SKM-1 treated with dmso at 0.1 percent for 144 hours (cell line): ENCODE measurements around the gene KLHL8.

Source experiments
- DNase-seq: peaks from one replicate; lab custom pipeline; 2025; ENCODE audit not compliant: unreplicated experiment; lab: John Stamatoyannopoulos, UW

The KLHL8 gene

DNA sequence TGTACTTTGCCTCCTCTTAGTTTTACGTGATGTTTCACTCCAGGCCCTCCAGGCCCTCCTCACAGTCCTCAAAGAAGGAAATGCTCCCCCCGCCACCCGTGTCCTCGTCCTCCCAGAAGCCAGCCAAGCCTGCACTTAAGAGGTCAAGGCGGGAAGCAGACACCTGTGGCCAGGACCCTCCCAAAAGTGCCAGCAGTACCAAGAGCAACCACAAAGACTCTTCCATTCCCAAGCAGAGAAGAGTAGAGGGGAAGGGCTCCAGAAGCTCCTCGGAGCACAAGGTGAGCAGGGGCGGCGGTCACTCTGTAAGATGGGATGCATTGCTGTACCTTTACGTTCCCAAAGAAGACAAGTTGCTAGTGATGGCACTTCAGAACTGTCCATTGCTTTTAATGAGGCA, 94.4 kb downstream of the KLHL8 start:
- no peak for DNase-seq

DNA sequence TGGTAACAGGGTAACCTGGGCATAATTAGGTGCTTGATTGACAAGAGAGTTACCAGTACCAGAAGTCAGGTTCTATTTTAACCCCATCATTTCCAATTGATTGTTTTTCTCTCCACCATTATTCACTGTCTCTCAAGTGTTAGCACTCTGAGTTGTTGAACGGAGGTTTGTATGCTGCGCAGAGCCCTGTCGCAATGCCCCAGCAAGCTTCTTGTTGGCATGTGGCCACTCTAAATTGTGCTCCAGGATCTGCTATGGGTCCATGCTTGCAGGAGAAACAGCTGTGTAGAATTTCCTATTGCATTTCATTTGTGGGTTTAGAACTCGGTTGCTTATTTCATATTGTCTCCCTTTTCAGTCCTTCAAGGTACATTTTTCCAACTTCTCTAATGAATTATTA, 98.2 kb downstream of the KLHL8 start:
- no peak for DNase-seq

DNA sequence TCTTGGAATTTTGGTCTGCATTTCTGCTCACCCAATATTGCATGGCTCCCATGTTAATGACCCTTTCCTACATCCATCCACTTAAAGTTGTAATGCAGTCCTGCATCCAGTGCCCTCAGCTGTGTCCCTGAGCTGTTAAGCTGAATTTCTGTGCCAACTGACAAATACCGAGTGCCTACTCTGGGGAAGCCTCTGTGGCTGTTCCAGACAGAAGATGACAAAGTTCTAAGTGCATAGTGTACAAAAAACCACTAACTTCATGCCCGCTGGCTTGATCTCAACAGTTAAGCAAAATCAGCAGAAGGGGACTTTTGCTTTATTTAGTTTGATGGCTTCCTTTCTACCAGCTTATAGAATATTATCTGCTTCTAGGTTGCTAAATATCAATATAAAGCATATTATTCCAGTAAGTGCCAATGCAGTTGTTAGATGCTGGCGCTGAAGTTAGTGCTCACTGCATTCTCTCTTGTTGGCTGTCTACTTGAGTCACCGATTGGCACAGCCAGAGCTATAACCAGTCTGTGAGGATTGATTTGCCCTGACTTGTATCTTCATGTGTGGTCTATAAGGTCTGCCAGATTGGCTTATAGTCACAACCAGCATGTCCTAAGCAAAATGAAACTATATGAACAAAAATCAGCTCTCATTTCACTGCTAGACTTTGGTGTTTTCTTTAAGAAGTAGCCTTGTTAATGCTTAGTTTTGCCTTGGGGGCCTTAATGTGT, 98.9 kb downstream of the KLHL8 start:
- no peak for DNase-seq

DNA sequence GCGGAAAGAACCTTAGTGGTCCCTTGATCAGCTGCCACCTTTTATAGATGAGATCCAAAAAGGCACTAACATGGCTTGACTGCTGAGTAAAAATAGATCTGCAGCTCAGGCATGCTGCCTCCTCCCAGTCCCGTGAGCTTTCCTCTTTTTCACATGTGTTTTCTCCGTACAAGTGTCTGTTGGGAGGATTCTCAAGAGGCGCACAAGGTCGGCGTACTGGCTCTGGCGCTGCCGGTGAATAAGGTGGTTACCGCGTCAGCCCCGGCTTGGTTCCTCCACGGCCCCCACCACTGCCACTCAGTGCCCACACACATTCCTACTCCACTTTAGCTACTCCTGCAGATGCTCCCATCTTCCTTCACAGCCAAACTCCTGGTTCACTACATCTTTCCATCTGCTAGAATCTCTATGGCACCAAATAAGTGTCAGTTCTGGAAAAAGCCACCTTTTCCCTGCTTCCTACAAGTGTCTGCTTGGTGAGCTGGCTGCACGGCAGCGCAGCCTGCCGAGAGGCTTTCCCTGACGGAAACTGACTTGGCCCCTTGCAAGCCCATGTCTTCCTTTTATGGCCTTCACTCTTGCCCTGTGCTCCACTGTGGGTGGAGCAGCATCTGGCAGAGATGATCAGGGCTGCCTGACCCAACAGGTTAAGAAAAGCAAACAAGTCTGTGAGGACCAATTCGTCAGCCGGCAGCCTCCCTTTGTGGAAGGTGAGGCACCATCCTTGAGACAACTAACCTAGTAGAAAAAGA, 99.8 kb downstream of the KLHL8 start:
- DNase-seq = no peak

DNA sequence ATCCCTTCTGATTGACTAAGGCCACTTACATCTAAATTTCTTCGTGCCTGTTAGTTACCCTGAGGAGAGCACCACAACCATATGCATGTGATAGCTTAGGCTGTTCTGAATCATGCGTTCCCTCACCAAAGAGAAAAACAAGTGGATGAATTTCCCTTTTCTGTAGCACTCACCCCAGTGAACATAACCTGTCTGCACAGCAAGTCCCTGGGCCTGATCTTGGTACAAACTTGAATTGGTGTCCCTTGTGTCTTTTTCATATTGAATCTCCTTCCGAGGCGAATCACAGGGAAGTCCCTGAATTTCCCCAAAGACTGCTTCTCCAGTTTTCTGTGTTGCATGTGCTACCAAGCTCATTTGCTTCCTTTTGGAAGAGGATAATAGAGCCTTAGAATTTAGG, 100.4 kb downstream of the KLHL8 start:
- DNase-seq = no peak

DNA sequence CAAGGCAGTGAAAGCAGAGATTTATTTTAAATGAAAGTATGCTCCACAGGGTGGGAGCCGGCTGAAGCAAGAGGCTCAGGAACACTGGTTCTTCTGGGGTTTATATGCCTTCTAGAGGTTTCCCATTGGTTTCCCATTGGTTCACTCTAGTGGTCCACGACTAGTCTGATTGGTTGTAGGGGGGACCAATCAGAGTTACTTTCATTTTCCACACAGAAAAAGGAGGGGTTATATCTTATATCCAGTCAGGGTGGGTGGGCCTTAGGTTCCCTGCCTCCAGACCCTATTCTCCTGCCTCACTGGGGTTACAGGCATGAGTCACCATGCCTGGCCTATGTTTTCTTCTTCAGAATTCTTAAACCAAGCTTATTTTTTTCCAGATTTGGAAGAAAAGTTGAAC, 101.6 kb downstream of the KLHL8 start:
- no peak for DNase-seq

DNA sequence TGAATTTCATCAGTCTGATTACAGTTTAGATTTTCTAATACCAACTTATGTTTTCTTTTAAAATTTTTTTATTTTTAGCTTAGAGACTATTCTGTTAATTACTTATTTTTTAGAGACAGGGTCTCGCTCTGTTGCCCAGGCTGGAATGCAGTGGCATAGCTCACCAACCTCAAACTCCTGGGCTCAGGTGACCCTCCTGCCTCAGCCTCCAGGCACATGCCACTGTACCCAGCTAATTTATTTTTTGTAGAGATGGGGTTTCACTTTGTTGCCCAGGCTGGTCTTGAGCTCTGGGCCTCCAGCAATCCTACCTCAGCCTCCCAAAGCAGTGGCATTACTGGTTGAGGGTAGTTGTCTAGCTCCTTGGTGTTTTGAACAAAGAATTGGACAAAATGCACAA, 102.0 kb downstream of the KLHL8 start:
- no peak for DNase-seq

DNA sequence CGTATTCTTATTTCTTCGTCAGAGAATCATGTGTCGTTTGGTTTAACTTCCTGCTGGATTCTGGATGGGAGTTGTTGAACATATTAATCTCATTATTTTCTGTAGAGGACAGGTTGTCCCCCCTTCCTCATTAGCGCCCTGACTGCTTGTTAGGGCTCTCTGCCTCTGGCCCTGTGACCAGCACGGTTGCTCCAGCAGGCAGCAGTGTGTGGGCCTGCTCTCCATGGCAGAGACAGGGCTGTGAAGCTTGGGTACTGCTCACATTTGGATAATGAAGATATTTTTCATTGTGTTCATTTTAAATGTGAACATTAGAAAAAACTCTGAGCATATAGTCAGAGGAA, 102.7 kb downstream of the KLHL8 start:
- DNase-seq = no peak

DNA sequence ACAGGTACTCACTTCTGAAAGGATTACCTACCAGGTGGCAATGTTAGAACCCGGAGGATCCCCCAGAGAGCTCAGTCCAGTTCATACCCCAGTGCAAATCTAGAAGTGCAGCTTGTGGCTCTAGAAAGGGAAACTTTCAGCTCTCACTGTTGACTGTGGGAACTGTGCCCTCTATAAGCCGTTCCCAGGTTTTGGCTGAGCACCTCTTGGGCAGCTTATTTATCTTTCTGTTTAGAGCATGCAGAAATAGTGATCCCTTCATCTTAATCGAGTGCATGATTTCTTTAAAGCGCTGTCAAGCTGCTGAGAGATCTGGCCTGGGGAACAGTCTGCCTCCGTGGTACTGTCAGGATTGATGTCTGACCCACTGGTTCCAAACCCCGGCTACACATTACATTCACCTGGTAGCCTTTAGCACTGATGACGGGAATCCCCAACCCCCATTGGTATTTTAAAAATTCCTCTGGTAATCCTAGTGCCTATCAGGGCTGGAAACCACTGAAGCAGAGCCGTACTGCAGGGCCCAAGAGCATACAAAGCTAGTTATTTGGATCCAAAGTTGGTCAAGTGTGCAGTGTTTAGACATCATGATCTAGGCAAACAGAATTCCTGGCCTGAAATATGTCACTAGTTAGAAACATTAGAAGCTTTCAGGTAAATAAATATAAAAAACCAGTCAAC, 103.2 kb downstream of the KLHL8 start:
- no peak for DNase-seq

DNA sequence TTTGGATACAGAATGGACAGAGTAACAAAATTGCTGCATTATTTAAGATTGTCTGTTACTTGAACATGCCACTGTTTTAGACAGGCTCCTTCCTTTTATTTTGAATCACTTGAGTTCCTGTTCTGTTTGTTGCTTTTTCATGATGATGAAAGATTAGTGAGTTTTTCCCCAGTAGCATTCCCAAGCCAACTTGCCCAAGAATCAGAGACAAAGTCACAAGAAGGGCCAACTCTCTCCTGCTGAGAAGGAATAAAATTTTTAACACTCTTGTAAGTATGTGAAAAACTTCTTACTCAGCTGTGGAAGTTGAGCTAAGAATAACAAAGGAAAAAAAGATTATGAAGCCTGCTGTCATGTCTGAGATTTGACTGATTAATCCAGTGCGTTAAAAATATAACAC, 104.2 kb downstream of the KLHL8 start:
- DNase-seq = no peak

DNA sequence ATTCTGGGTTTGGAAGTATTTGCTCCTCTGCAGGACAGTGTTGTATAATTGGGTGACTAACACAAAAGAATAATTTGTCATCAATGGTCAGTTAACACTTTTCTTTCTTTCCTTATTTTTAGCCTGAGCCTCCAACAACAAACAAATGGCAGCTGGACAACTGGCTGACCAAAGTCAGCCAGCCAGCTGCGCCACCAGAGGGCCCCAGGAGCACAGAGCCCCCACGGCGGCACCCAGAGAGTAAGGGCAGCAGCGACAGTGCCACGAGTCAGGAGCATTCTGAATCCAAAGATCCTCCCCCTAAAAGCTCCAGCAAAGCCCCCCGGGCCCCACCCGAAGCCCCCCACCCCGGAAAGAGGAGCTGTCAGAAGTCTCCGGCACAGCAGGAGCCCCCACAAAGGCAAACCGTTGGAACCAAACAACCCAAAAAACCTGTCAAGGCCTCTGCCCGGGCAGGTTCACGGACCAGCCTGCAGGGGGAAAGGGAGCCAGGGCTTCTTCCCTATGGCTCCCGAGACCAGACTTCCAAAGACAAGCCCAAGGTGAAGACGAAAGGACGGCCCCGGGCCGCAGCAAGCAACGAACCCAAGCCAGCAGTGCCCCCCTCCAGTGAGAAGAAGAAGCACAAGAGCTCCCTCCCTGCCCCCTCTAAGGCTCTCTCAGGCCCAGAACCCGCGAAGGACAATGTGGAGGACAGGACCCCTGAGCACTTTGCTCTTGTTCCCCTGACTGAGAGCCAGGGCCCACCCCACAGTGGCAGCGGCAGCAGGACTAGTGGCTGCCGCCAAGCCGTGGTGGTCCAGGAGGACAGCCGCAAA, 106.0 kb downstream of the KLHL8 start:
- DNase-seq = no peak

DNA sequence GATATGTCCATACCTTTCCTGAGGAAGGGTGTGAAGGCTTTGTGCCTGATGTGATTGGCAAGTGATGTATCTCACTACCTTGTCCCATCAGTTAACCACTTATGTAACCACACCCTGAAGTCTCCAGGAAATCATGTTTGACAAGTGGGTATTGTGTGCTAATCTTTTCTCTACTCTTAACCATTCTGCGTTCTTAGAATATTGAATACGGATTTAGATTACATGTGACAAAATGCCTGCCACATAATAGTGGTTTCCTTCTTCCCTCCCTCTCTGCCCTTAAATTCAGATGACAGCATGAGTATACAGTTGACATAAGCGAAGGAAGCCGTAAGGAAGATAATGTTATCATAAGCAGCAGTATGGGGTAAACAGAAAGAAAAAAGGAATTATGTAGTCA, 108.4 kb downstream of the KLHL8 start:
- DNase-seq = no peak
